GM12872 (cell line): ENCODE results near the gene GOLGB1.

ENCODE experiments used
- TF ChIP-seq, protein P1 (sequence below): IDR thresholded peaks from 3 replicates; pipeline ENCODE4 v1.5.1; 2011; ENCODE audit warnings: low read depth, mild to moderate bottlenecking, low read length, moderate library complexity; ENCODE audit not compliant: insufficient read depth

GOLGB1 gene

GRCh38 chr3:121641127-121641526, 108.4 kb downstream of the GOLGB1 start:
- TF ChIP-seq, protein P1, sequence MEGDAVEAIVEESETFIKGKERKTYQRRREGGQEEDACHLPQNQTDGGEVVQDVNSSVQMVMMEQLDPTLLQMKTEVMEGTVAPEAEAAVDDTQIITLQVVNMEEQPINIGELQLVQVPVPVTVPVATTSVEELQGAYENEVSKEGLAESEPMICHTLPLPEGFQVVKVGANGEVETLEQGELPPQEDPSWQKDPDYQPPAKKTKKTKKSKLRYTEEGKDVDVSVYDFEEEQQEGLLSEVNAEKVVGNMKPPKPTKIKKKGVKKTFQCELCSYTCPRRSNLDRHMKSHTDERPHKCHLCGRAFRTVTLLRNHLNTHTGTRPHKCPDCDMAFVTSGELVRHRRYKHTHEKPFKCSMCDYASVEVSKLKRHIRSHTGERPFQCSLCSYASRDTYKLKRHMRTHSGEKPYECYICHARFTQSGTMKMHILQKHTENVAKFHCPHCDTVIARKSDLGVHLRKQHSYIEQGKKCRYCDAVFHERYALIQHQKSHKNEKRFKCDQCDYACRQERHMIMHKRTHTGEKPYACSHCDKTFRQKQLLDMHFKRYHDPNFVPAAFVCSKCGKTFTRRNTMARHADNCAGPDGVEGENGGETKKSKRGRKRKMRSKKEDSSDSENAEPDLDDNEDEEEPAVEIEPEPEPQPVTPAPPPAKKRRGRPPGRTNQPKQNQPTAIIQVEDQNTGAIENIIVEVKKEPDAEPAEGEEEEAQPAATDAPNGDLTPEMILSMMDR = no peak

- TF ChIP-seq, protein P1 = no peak
These were observed 111.6 kb downstream of the GOLGB1 start for GRCh38 chr3:121637922-121638321.

GRCh38 chr3:121630355-121630754, 119.2 kb downstream of the GOLGB1 start:
- TF ChIP-seq, protein P1 = no peak

GRCh38 chr3:121629601-121630000, 119.9 kb downstream of the GOLGB1 start:
- TF ChIP-seq, protein P1 = no peak

- TF ChIP-seq, protein P1 = no peak
These were observed 121.9 kb downstream of the GOLGB1 start for GRCh38 chr3:121627622-121628021.

GRCh38 chr3:121627211-121627610, 122.3 kb downstream of the GOLGB1 start:
- TF ChIP-seq, protein P1 = no peak

DNA sequence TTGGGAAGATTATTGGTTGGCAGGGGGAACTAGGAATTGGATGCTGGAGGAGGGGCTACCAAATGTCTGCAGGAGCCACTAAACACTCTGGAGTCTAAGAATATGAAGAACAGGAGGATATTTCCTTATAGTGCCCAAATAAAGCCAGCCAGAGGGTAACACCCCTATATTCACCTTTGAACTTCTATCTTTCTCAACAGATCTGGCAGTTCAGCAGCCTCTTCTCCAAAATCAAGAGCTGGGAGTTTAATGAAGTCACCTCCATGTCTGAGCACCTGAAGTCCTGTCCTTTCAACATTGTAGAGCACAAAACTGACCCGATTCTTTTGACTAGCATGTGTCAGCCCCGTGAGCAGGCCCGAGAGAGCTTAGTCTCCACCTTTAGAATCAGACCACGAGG, 123.0 kb downstream of the GOLGB1 start:
- TF ChIP-seq, protein P1 = no peak
